ENCODE data around the gene CRLF3. TPM values are rescaled to one million over a fixed set of nuclear protein-coding genes. Genes with fewer than 3 reads are reported as not detected.
A peak's percentile ranks its signal among the peaks of the same experiment; 100 is the strongest.
"Not testable (repeated sequence)": the region's sequence is repeated elsewhere in the genome, so short reads cannot be mapped to it uniquely, and the experiment has no call there.

The CRLF3 gene
- total RNA-seq, 2 donors from 2014 or later, result 3.4 to 5.3 TPM

- Histone ChIP-seq H3K27ac (peak overlapping the region in 1 of 2 donors; percentile 10), H3K27me3 (no peaks in the 10 kb centered on the region), H3K4me3 (no peak overlapping the region), H3K4me1 (peaks cover 0 to 34% of the 10 kb centered on the region in 2 donors), H3K36me3 (no peaks in the 10 kb centered on the region), H3K9me3 (no peaks in the 10 kb centered on the region)
- TF ChIP-seq, protein P1, sequence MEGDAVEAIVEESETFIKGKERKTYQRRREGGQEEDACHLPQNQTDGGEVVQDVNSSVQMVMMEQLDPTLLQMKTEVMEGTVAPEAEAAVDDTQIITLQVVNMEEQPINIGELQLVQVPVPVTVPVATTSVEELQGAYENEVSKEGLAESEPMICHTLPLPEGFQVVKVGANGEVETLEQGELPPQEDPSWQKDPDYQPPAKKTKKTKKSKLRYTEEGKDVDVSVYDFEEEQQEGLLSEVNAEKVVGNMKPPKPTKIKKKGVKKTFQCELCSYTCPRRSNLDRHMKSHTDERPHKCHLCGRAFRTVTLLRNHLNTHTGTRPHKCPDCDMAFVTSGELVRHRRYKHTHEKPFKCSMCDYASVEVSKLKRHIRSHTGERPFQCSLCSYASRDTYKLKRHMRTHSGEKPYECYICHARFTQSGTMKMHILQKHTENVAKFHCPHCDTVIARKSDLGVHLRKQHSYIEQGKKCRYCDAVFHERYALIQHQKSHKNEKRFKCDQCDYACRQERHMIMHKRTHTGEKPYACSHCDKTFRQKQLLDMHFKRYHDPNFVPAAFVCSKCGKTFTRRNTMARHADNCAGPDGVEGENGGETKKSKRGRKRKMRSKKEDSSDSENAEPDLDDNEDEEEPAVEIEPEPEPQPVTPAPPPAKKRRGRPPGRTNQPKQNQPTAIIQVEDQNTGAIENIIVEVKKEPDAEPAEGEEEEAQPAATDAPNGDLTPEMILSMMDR (IDR thresholded peaks at IDR 0.05), result no peak
- no peak for DNase-seq (ENCODE audit: low spot score)
Observed at GRCh38 chr17:30821871-30822723, 2.4 kb downstream of the CRLF3 start.

GRCh38 chr17:30819971-30820705 is 4.4 kb downstream of the CRLF3 start:
- no peak overlapping the region for H3K4me3 ChIP-seq

GRCh38 chr17:30816165-30816564 is 8.3 kb downstream of the CRLF3 start:
- no peak for DNase-seq (ENCODE audit: low spot score)
- no peak overlapping the region for H3K27ac ChIP-seq
- peaks cover 0 to 18% of the 10 kb centered on the region in 2 donors for H3K4me1 ChIP-seq

More at GRCh38 chr17:30819971-30820705, 4.4 kb downstream of the CRLF3 start:
- TF ChIP-seq, protein P1 (IDR thresholded peaks at IDR 0.05), result no peak
- Histone ChIP-seq H3K9me3 (no peaks in the 10 kb centered on the region), H3K27me3 (no peaks in the 10 kb centered on the region), H3K27ac (peak overlapping the region in 1 of 2 donors; percentile 27), H3K4me1 (peaks cover 0 to 30% of the 10 kb centered on the region in 2 donors), H3K36me3 (no peaks in the 10 kb centered on the region)
- no peak for DNase-seq (ENCODE audit: low spot score)

GRCh38 chr17:30814860-30815259 is 9.6 kb downstream of the CRLF3 start:
- not testable (repeated sequence) for H3K27me3 ChIP-seq; H3K9me3 ChIP-seq; H3K27ac ChIP-seq; DNase-seq (ENCODE audit: low spot score); H3K4me3 ChIP-seq; H3K36me3 ChIP-seq
- peaks cover 0 to 18% of the 10 kb centered on the region in 2 donors for H3K4me1 ChIP-seq

More at GRCh38 chr17:30816165-30816564, 8.3 kb downstream of the CRLF3 start:
- H3K9me3 ChIP-seq, result no peaks in the 10 kb centered on the region
- H3K36me3 ChIP-seq, result no peaks in the 10 kb centered on the region
- TF ChIP-seq, protein P1 (IDR thresholded peaks at IDR 0.05), result no peak
- H3K4me3 ChIP-seq, result no peak overlapping the region
- no peaks in the 10 kb centered on the region for H3K27me3 ChIP-seq

- H3K36me3 ChIP-seq; DNase-seq (ENCODE audit: low spot score); H3K27me3 ChIP-seq; H3K9me3 ChIP-seq; H3K27ac ChIP-seq; H3K4me3 ChIP-seq: not testable (repeated sequence)
- H3K4me1 ChIP-seq, result peaks cover 0 to 15% of the 10 kb centered on the region in 2 donors
Observed at GRCh38 chr17:30814236-30814635, 10.3 kb downstream of the CRLF3 start.

GRCh38 chr17:30812218-30813177 is 12.0 kb downstream of the CRLF3 start:
- TF ChIP-seq, protein P1 (IDR thresholded peaks at IDR 0.05), result no peak
- peaks cover 0 to 12% of the 10 kb centered on the region in 2 donors for H3K4me1 ChIP-seq
- no peaks in the 10 kb centered on the region for H3K36me3 ChIP-seq
- H3K4me3 ChIP-seq, result no peak overlapping the region
- DNase-seq (ENCODE audit: low spot score), result no peak
- H3K9me3 ChIP-seq, result no peaks in the 10 kb centered on the region
- H3K27me3 ChIP-seq, result no peaks in the 10 kb centered on the region
- no peak overlapping the region for H3K27ac ChIP-seq

All from right atrium auricular region (tissue), 2 donors.